ENCODE data around the gene GPATCH1. TPM values are rescaled to one million over a fixed set of nuclear protein-coding genes. Genes with fewer than 3 reads are reported as not detected.

The GPATCH1 gene
- total and polyA plus RNA-seq, 4 experiments from 2014 or later: 3.3 to 16.7 (median 10.8) TPM

- no peak for DNase-seq
- POLR2A ChIA-PET (ENCODE audit: partially characterized antibody): interaction anchor here (2.8 kb wide), 1 partner anchor 11 kb away, joined by 12 read pairs; no protein-coding TSS in a partner anchor
- H3K4me1 Mint-ChIP-seq: peaks cover 15 to 49% (median 22%) of the 10 kb centered on the region in 4 donors
- intact Hi-C loops (cut with micrococcal nuclease): no loop called here
- H3K4me3 ChIP-seq (ENCODE audit: low read length in 2 of 2): no peak overlapping the region
- H3K27ac Mint-ChIP-seq: peak overlapping the region in 2 of 7 donors; percentile 43 to 68
- H3K27ac ChIP-seq (ENCODE audit: low read depth, low read length): no peak overlapping the region
- H3K9me3 ChIP-seq (ENCODE audit: control insufficient read depth in 1 of 2, low read length in 2 of 2): no peaks in the 10 kb centered on the region
- no peak overlapping the region for H3K4me3 Mint-ChIP-seq
- no peaks in the 10 kb centered on the region for H3K36me3 ChIP-seq (ENCODE audit: insufficient read depth, low read length)
- H3K9me3 Mint-ChIP-seq: peaks cover 0 to 13% (median 5%) of the 10 kb centered on the region in 8 donors
- no peaks in the 10 kb centered on the region for H3K27me3 ChIP-seq (ENCODE audit: insufficient read depth, low read length)
- H3K27me3 Mint-ChIP-seq: no peaks in the 10 kb centered on the region
- H3K4me1 ChIP-seq (ENCODE audit: insufficient read depth, low read length): peaks cover 35% of the 10 kb centered on the region
- CTCF ChIA-PET (ENCODE audit: partially characterized antibody): interaction anchor here (1.1 to 2.5 kb wide), 5 partner anchors 9 to 47 kb away, joined by 3 to 9 read pairs (median 3); no protein-coding TSS in a partner anchor
- H3K36me3 Mint-ChIP-seq: peaks cover 0 to 5% of the 10 kb centered on the region in 2 donors
These were observed 90.3 kb downstream of the GPATCH1 start for GRCh38 chr19:33171222-33171795.

GRCh38 chr19:33171916-33172359, 91.0 kb downstream of the GPATCH1 start:
- Mint-ChIP-seq H3K27ac (no peak overlapping the region), H3K4me1 (peaks cover 16 to 49% (median 27%) of the 10 kb centered on the region in 4 donors), H3K36me3 (peaks cover 0 to 10% of the 10 kb centered on the region in 2 donors), H3K9me3 (peaks cover 0 to 13% (median 6%) of the 10 kb centered on the region in 8 donors), H3K27me3 (peaks cover 0 to 3% of the 10 kb centered on the region in 2 donors), H3K4me3 (no peak overlapping the region)
- Histone ChIP-seq H3K36me3 (ENCODE audit: insufficient read depth, low read length) (no peaks in the 10 kb centered on the region), H3K9me3 (ENCODE audit: control insufficient read depth in 1 of 2, low read length in 2 of 2) (no peaks in the 10 kb centered on the region), H3K27me3 (ENCODE audit: insufficient read depth, low read length) (no peaks in the 10 kb centered on the region), H3K4me3 (ENCODE audit: low read length in 2 of 2) (no peak overlapping the region), H3K4me1 (ENCODE audit: insufficient read depth, low read length) (peaks cover 35% of the 10 kb centered on the region), H3K27ac (ENCODE audit: low read depth, low read length) (no peak overlapping the region)
- ChIA-PET CTCF (ENCODE audit: partially characterized antibody) (interaction anchor here (1.3 to 2.5 kb wide), 2 partner anchors 9 to 12 kb away, joined by 3 to 9 read pairs; no protein-coding TSS in a partner anchor), POLR2A (ENCODE audit: partially characterized antibody) (interaction anchor here (2.8 kb wide), 1 partner anchor 11 kb away, joined by 12 read pairs; no protein-coding TSS in a partner anchor)
- no peak for DNase-seq
- intact Hi-C loops (cut with micrococcal nuclease): no loop called here

GRCh38 chr19:33174186-33174585, 93.2 kb downstream of the GPATCH1 start:
- no peak overlapping the region for H3K4me3 ChIP-seq (ENCODE audit: low read length in 2 of 2)
- no peaks in the 10 kb centered on the region for H3K27me3 ChIP-seq (ENCODE audit: insufficient read depth, low read length)
- ChIA-PET CTCF (ENCODE audit: partially characterized antibody) (interaction anchor here (0.8 kb wide), 1 partner anchor 10 kb away, joined by 3 read pairs; no protein-coding TSS in a partner anchor), POLR2A (ENCODE audit: partially characterized antibody) (interaction anchor here (5.2 kb wide), 1 partner anchor 15 kb away, joined by 160 read pairs; no protein-coding TSS in a partner anchor)
- H3K27me3 Mint-ChIP-seq: peaks cover 0 to 4% of the 10 kb centered on the region in 2 donors
- DNase-seq: no peak
- peaks cover 0 to 7% (median under 1%) of the 10 kb centered on the region in 8 donors for H3K9me3 Mint-ChIP-seq
- peaks cover 42% of the 10 kb centered on the region for H3K4me1 ChIP-seq (ENCODE audit: insufficient read depth, low read length)
- H3K36me3 Mint-ChIP-seq: peaks cover 0 to 14% of the 10 kb centered on the region in 2 donors
- H3K4me1 Mint-ChIP-seq: peaks cover 22 to 55% (median 40%) of the 10 kb centered on the region in 4 donors
- no peaks in the 10 kb centered on the region for H3K36me3 ChIP-seq (ENCODE audit: insufficient read depth, low read length)
- no peaks in the 10 kb centered on the region for H3K9me3 ChIP-seq (ENCODE audit: control insufficient read depth in 1 of 2, low read length in 2 of 2)
- H3K4me3 Mint-ChIP-seq: peak overlapping the region in 2 of 8 donors; percentile 34 to 35
- intact Hi-C loops (cut with micrococcal nuclease): no loop called here
- no peak overlapping the region for H3K27ac ChIP-seq (ENCODE audit: low read depth, low read length)
- H3K27ac Mint-ChIP-seq: peak overlapping the region in 1 of 7 donors; percentile 13

GRCh38 chr19:33175156-33175782, 94.3 kb downstream of the GPATCH1 start:
- Mint-ChIP-seq H3K4me1 (peaks cover 23 to 59% (median 43%) of the 10 kb centered on the region in 4 donors), H3K4me3 (peak overlapping the region; percentile 95 to 99 (median 98)), H3K36me3 (peaks cover 0 to 14% of the 10 kb centered on the region in 2 donors), H3K27ac (peak overlapping the region in 6 of 7 donors; percentile 34 to 100 (median 75)), H3K27me3 (peaks cover 0 to 4% of the 10 kb centered on the region in 2 donors), H3K9me3 (peaks cover 0 to 7% (median under 1%) of the 10 kb centered on the region in 8 donors)
- Histone ChIP-seq H3K4me3 (ENCODE audit: low read length in 2 of 2) (peak overlapping the region in 1 of 2 donors; percentile 76), H3K27me3 (ENCODE audit: insufficient read depth, low read length) (no peaks in the 10 kb centered on the region), H3K4me1 (ENCODE audit: insufficient read depth, low read length) (peaks cover 42% of the 10 kb centered on the region), H3K27ac (ENCODE audit: low read depth, low read length) (peak overlapping the region; percentile 88), H3K36me3 (ENCODE audit: insufficient read depth, low read length) (no peaks in the 10 kb centered on the region), H3K9me3 (ENCODE audit: control insufficient read depth in 1 of 2, low read length in 2 of 2) (no peaks in the 10 kb centered on the region)
- ChIA-PET POLR2A (ENCODE audit: partially characterized antibody) (interaction anchor here (1.2 to 5.2 kb wide), 6 partner anchors 8 to 346 kb away, joined by 3 to 160 read pairs (median 12); partner anchors contain the start of gene PEPD), CTCF (ENCODE audit: partially characterized antibody) (interaction anchor here (0.6 to 4.8 kb wide), 8 partner anchors 9 to 60 kb away, joined by 3 to 43 read pairs (median 9); no protein-coding TSS in a partner anchor)
- no peak for DNase-seq
- intact Hi-C loops (cut with micrococcal nuclease): loop anchor here (5.0 kb wide), 1 partner anchor 483 kb away; the partner anchor contains the start of gene NUDT19

GRCh38 chr19:33175886-33176669, 95.1 kb downstream of the GPATCH1 start:
- Histone ChIP-seq H3K27ac (ENCODE audit: low read depth, low read length) (peak overlapping the region; percentile 88), H3K27me3 (ENCODE audit: insufficient read depth, low read length) (no peaks in the 10 kb centered on the region), H3K4me3 (ENCODE audit: low read length in 2 of 2) (peak overlapping the region; percentile 71 to 76), H3K9me3 (ENCODE audit: control insufficient read depth in 1 of 2, low read length in 2 of 2) (no peaks in the 10 kb centered on the region), H3K36me3 (ENCODE audit: insufficient read depth, low read length) (no peaks in the 10 kb centered on the region), H3K4me1 (ENCODE audit: insufficient read depth, low read length) (peaks cover 42% of the 10 kb centered on the region)
- ChIA-PET CTCF (ENCODE audit: partially characterized antibody) (interaction anchor here (0.6 to 4.8 kb wide), 17 partner anchors 8 to 569 kb away, joined by 3 to 43 read pairs (median 6); partner anchors contain the start of gene CEBPG), POLR2A (ENCODE audit: partially characterized antibody) (interaction anchor here (0.8 to 5.2 kb wide), 18 partner anchors 9 to 831 kb away, joined by 3 to 160 read pairs (median 6); partner anchors contain the start of genes CEBPG, CEP89, FAAP24 and GPATCH1)
- peak overlapping the region; percentile 95 to 99 (median 98) for H3K4me3 Mint-ChIP-seq
- H3K27me3 Mint-ChIP-seq: peaks cover 0 to 4% of the 10 kb centered on the region in 2 donors
- intact Hi-C loops (cut with micrococcal nuclease): loop anchor here (2.0 to 5.0 kb wide), 5 partner anchors 59 to 1079 kb away; partner anchors contain the start of genes ANKRD27, GARRE1, NUDT19 and RGS9BP
- DNase-seq: peak in 2 of 5 donors; percentile 16 to 42
- H3K4me1 Mint-ChIP-seq: peaks cover 23 to 60% (median 43%) of the 10 kb centered on the region in 4 donors
- peak overlapping the region; percentile 97 to 100 (median 99) for H3K27ac Mint-ChIP-seq
- H3K9me3 Mint-ChIP-seq: peaks cover 0 to 7% (median under 1%) of the 10 kb centered on the region in 8 donors
- peaks cover 0 to 14% of the 10 kb centered on the region in 2 donors for H3K36me3 Mint-ChIP-seq
